HG02885 (cell line): ENCODE results near the gene MYO1E.
A peak's percentile ranks its signal among the peaks of the same experiment; 100 is the strongest.
"Not testable (repeated sequence)": the region's sequence is repeated elsewhere in the genome, so short reads cannot be mapped to it uniquely, and the experiment has no call there.

Experiments
- ATAC-seq: cut with Tn5 transposase; IDR thresholded peaks from one replicate; pipeline ENCODE4 v1.9.1; 2021; ENCODE audit warnings: mild to moderate bottlenecking; ENCODE audit not compliant: unreplicated experiment, poor library complexity

MYO1E gene

DNA sequence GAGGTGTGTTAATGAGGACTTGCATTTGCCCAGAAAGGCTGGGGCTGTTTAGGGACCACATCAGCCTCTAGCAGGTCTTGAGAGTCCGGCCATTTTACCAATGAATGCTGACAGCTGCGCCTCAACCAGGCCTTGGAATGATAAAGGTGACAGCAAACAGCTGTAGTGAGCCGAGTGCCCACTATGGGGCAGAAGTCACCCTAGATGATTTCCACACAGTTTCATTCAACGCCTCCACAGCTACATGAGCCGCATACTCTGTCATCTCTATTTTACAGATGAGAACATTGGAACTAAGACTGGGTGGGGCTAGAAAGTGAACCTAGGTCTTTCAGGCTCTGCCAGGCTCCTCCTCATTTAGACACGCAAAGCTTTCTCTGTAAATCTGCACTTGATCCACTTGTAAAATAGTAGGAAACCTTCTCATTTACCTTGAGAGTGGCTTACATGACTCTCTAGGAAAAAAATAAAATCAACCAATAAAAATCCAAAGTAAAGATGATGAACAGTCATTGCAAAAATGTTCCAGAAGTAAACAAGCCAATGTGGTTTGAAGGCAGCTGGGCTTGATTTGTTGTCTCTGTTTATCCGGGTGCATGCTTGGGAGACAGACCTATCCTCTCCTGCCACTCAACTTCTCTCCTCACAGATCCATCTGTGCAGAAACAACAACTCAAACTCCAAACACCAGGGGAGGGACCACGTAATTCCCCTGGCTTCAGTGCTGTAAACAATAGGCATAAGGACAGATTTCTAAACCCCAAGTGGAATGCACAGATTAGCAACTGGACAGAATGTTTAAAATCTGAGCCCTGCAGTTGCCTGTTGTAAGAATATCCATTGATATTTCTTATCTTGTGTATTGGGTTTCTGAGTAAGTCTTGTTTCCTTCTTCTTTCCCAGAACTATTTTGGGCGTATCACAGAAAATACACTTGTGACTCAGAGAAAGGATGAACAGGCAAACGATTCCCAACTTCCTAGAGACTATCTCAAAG lies 197.5 kb downstream of the MYO1E start:
- peak; percentile 62 for ATAC-seq

DNA sequence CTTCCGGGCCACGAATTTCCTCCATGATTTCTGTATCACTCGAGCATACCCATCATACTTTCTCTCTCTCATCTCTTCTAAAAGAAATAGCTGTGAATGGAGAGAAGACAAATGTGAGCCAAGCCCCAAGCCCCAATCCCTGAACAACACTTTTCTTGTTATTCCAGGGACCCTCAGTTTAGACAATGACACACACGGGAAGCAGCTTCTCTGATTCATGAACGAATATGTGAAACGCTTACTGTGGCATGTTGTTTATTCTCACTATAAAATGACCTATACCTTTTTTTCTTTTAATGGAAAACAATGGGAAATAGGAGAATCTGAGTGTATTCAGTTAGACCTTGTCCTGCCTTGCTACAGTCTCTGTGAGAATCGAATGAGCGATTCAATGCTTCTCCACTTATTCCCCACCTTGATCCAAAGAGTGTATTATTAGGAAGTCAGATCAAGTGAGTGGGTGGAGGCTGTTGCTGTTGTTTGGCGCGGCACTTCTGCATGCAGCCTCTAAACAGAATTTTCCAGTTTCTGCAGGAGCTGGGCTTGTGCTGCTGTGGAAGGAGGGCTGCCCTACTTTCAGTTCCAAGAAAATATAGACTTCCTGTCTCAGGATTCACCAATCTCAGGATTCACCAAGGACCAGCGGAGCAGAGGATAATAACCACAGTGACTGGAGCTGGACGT lies 198.4 kb downstream of the MYO1E start:
- ATAC-seq = no peak

DNA sequence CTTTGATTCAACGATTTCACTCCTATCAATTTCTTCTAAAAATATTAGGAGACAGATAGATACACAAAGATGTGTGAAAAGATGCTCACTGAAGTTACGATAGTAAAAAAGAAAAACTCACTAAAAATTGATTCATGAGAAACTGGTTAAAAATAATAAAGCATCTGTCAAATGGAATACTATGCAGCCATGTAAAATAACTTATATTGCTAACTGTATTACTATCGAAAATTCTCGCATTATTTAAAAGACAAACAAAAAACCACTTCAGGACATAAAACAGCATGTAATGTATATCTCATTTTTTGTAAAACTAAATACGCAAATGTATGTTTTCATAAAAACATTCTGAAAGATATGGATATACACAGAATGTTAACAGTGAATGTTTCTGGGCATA lies 199.5 kb downstream of the MYO1E start:
- ATAC-seq = no peak

DNA sequence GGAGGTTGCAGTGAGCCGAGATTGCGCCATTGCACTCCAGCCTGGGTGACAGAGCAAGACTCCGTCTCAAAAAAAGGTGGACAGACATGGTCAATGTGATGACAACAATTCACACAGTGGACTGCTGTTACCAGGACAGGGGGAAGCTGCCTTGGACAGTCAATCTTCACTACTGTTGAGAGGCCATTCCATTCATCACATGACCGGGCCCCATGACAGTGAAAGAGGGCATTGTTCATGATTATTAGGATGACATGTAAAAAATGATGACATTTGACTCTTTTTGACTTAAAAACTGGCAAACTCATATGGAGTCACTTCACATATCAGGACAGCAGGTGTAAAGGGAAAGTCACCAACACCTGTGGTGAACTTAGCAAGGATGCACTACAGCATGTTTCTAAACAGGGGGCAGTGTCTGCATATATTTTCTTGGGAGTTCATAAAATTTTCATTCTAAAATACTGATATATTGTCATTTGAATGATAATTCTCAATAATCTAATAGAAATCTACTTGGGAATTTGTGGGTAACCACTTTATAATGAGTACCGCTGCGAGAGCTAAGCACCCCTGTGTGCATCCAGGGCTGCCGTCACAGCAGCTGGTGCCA lies 200.3 kb downstream of the MYO1E start:
- ATAC-seq = no peak

DNA sequence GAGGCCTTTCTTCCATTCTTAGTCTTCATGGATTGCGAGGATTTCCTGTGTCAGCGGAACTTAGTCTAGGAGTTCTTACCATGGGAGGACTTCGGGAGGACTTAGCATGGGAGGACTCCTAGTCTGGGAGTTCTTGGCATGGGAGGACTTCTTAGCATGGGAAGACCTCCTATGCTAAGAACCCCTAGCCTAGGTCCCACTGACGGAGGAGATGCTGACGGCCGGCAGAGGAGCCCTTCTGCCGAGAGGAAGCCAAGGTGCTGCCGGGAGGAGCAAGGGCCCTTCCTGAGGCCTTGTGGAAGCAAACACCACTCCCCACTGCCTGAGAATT lies 201.6 kb downstream of the MYO1E start:
- ATAC-seq = no peak

DNA sequence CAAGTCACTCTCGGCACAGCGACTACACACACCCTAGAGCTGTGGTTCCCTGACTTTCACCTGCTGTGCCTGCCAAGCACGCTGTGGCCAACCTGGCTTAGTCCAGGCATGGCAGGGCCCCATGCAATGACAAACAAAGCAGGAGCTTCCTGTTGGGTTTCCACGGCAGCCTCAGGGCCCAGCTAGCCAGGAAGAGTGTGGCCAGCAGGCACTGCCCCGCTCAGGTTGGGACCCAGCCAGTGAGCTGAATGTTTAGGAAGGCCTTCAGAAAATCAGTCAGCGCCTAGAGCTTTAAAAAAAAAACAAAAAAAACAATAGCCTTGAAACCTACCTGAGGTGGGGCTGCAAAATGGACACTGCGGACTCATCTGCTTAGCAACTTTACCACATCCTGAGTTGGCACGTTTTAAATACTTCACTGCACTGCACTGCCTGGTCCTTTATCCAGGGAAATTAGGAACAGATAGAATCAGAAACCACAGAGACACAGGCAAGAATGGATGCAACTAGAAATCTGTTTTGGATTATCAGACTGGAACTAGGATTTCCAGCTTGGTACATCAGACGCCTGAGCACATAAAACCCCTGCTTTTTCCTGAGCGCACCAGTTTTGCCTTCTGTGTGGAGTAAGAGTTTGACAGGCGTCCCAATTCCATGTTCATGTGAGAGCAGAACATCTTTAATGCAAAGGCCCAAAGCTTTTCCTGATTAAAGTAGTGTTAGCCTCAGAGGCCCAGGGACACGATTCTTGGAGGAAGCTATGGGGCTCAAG lies 202.2 kb downstream of the MYO1E start:
- no peak for ATAC-seq

DNA sequence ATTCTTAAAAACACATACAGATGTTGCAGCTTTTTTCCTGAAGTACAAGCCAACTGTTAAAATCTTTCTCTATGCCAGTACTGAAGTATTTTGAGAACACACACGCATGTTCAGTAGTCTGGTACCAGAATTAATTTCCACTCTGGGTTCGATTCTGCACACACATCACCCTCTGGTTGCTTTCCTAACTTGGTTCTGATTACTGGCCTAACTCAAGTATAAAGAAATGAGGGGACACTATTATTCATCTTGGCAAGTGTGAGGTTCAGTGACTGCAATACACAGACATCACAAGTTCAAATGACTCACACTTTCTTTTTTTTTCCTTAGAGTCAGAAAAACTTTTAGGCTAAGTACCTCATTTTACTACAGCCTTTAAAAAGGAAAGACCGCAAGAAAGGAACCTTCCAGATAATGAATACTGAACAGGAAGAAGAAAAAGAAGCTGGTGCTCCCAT lies 203.4 kb downstream of the MYO1E start:
- ATAC-seq = no peak

DNA sequence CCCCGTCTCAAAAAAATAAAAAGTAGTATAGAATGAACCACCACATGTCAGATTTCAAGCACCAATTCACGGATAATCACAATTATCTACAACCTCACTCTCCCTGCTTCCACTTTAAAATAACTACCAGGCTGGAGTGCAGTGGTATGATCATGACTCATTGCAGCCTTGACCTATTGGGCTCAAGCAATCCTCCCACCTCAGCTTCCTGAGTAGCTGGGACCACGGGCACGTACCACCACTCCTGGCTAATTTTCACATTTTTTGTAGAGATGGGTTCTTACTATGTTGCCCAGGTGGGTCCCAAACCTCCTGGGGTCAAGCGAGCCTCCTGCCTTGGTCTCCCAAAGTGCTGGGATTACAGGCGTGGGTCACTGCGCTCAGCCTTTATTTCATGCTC lies 204.1 kb downstream of the MYO1E start:
- no peak for ATAC-seq

DNA sequence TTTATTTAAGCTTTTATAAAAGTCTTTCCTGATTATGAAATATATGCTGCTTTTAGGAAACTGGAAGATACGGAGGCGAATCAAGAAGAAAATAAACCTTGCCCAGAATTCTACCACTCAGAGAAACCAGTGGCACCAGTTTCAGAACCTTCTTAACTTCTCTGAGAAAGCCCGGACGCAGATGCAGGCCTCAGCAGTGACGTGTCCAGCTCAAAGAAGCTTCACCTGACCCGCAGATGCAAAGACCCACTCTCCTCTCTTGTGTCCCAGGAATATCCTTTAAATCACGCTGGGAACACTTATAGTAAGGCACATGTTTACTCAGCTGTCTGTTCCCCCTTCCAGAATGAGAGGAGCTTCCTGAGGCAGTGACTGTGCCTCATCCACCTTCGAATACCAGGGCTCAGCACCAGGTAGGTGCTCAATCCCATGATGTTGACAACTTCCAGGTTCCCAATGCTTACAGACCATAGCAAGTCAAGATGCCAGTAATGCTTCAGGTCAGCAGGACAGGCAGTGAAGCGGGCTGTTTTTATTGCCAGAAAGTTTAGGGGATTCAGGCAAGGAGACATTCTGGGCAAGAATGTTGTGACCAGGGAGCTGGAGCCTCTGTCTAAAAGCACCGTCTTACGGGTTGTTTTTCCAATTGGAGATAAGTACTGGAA lies 205.9 kb downstream of the MYO1E start:
- no peak for ATAC-seq

DNA sequence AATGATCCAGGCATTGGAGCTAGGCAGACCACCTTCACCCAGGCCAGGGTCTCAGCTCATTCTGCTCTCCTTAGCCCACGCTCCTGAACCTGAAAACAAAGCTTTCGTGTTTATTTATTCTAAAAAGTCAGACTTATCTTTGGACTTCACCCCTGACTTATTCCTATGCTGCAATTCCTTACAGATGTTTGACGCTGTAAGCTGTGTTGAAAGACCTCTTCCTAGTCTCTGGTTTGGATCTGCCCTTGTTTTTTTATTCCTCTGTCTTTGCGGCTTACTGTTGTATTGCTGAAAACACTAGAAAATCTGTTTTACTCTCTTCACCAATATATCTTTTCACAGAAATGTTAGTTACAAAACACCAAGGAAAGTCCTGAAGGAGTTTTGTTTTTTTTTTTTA lies 206.5 kb downstream of the MYO1E start:
- ATAC-seq = no peak

DNA sequence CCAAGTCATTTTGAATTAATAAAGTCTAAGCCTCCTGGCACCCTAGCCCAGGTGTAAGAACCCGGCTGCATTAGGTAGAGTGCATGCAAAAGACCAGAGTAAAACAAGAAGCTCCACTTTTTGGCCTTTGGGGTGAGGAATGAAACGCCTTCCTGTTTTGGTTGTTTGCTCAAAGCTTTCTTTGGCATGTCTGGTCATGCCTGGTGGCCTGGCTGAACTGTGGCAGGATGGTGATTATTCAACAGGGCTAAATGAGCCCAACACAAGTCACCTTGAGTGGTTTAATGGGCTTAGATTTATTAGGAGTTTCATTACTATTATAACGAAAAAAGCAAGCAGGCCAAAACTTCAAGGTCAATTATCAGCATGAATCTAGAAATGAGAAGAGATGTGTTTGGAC lies 206.9 kb downstream of the MYO1E start:
- ATAC-seq = no peak

DNA sequence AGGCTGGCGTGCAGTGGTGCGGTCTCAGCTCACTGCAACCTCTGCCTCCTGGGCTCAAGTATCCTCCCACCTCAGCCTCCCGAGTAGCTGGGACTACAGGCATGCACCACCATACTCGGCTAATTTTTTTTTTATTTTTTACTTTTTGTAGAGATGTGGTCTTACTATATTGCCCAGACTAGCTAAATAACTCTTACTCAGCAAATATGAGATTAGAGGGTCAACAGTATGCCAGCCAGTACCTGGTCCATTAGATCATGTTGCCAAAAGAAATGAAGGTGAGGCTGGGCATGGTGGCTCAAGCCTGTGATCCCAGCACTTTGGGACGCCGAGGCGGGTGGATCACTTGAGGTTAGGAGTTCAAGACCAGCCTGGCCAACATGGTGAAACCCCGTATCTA lies 210.6 kb downstream of the MYO1E start:
- not testable (repeated sequence) for ATAC-seq

DNA sequence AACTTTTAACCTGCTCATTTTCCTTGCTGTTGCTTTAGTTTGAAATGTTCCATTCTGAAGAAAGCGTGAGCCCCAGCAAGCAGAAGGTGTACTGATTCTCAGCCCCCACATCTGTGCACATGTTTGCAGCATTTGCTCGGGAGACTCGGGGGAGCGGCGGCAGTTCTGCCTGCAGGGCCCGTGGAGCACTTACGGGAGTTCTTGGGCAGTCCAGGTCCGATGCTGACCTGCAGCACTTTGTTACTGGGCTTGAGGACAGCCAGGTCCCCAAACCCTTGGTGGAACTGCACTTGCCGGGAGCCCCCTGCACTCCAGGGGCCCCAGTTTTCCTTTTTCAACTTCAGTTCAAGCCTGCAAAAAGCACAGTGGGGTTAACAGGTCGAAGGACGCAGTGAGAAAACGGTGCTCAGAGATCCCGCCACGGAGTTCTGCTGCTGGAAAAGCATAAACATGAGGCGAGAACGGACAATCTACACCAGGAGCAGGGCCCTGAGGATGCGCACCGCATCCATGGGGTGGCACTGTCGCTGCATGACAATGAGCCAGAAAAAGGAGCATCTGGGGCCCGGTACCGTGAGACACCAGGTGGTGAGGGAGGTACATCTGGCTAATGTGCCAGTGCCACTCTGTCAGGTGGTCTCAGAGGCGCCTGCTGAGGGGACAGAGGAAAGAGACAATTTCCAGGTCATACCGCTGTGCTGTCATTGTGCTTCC lies 211.6 kb downstream of the MYO1E start:
- ATAC-seq = no peak

DNA sequence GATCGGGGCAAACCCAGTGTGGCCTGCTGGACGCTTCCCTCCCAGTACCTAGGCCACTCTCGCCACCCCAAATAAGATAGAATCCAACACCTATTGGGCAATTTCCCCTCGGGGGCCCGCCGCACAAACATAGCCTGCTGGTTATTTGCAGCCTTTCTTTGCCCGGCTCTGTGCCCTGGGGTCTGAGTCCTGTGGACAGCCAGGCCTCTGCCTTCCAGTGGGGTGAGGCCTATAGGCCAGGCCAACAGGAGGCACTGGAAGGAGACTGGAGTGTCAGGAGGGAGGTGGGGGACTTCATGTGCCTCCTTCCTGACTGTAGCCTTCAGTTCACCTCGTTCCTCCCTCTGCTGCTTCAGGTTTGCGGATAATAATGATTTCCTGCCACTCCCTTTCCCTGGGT lies 213.5 kb downstream of the MYO1E start:
- no peak for ATAC-seq

DNA sequence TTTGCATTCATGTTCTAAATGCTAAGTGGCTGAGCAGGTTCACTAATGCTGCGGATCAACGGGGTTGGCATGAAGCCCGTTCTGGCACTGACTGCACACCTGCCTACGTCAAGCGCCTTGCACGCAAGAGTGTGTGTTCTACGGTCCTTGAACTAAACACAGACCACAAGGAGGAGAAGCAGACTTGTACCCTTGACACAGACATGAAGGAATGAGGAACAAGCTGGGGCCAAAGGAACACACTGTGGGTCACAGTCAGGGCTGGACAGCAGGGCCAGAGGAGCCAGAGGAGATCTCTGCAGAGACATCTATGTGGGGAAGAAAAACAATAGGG lies 214.0 kb downstream of the MYO1E start:
- no peak for ATAC-seq

DNA sequence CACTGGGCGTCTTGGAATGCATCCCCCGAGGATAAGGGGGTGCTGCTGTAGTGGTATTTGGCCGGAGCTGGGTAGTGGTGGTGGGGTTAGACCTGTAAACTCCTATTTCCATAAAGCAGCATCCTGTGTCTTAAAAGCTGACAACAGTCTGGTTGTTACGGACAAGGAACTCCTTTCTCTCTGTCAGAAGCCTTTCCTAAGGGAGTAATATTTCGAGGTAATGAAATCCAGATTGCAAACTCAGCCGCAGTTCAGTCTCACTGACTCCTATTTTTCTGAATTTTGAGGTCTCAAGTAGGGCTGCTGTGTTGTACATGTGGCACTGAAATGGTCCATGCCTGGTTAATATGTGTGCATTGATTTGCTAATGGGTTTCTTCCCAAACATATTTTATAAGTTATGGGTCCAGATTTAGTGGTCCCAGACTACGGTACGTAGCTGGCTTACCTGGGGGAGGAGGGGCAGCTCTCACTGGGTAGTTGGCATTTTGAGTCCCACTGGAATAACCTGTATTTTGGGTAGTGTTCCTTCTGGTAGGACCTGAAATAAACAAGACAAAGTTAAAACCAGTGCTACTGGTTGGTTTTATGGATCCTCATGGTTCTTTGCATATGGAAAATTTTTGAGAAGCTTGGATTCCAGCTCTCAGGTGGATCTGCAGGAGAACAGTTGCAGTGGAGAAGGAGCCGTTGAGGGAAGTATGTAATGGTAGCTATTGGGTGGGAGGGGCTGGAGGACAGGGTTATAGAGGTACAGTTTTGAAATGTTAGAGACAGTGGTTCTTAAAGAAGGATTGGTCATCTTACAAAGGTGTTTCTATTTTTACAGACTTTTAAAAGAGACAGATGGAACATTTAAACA lies 214.6 kb downstream of the MYO1E start:
- ATAC-seq = no peak

DNA sequence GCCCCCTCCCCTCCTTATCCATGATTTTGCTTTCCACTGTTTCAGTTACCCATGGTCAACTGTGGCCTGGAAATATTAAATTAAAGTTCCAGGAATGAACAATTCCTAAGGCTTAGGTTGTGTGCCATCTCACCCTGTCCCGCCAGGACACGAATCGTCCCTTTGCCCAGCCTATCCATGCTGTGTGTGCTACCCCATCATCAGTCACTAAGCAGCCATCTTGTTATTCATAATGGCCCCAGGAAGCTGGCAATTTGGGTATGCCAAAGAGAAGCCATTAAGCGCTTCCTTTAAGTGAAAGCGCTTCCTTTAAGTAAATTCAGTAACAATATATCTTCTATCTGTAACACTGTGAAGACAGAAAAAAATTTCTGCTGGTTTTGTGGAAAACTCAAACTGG lies 215.3 kb downstream of the MYO1E start:
- no peak for ATAC-seq

DNA sequence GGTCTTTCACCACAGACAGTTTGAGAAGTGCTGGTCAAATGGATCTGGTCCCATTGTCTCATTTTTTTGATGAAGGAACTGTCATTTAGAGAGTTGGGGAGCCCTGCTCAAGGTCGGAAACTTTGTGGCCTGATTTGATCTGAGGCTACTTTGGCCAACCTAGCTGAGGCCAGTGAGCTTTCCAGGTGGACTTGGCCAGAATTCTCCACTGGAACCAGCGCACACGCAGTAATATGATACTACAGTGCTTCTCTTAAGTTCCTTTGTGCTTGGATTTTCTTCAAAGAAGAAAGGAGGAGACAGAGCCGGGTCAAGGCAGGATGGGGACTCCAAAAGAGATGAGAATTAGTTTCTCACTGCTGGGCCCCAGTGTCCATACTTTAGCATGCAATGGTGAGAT lies 217.2 kb downstream of the MYO1E start:
- ATAC-seq = no peak

DNA sequence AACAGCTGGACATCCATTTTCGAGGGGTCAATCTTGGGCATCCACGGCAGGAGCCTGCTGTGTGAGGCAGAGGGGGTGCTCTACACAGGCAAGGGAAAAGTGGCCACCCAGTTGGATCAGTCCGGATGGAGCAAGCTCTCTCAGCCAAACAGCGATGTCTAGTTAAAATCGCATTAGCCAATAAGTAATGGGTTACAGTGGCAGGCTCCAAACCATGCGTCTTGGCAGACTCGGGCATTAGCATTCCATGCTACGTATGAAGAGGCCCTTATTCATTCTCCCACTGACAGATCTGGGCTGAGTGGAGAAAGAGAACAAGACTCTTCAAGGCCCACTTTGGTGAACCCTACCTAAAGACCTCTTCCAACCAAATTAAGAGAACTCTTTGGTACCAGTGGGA lies 218.4 kb downstream of the MYO1E start:
- no peak for ATAC-seq
